Measurements from ENCODE around the gene CD40.

CD40 gene

DNA sequence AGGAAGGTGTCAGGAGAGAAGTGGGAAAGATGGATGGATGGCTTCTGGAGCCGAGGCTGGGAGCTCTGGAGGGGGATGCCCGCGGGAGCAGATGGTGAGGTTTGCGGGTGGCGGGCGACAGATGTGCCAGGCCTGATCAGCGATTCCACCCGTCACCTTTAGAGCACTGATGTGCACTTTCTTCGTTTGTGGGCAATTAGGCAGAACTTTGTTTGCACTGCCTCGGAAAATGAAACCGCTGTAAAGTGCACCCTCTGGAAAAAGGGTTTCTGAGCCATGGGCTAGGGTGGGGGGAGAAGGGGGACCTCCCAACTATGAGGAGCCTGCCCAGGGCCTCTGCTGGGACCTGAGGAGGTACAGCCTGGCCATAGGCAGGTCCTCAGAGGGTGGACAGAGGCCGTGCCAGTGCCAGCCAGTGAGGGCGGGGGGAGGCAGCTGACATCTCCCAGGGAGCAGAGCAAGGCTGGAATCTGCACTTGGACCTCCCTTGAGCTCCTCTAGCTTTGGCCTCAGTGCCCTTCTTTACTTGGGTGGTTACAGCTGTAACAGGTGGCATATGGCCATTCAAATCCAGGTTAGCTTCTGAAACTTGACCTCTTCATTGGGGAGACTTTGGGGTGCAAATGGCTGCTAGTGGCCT, 58.7 kb downstream of the CD40 start:
- Mint-ChIP-seq H3K4me1 (ENCODE audit: low read depth) (no peaks in the 10 kb centered on the region), H3K4me3 (no peak overlapping the region), H3K27ac (no peak overlapping the region), H3K36me3 (ENCODE audit: low read depth) (no peaks in the 10 kb centered on the region), H3K27me3 (ENCODE audit: low read depth) (peaks cover 43% of the 10 kb centered on the region), H3K9me3 (no peaks in the 10 kb centered on the region)

DNA sequence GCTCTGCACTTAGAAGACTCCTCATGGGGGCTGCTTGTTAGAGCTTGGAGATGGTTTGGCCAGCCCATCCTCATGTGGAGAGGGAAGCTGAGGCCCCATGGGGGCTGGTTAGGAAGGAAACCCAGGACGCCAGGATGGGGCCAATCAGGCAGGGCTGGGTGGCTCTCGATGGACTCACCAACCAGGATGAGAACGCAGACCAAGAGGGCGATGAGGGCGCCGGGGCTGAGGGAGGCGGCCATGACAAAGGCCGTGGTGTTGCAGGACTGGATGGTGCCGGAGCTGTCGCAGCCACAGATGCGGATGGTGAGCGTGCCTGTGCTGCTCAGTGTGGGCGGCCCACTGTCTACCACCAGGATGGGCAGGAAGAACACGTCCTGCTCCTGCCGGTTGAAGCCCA, 59.7 kb downstream of the CD40 start:
- no peaks in the 10 kb centered on the region for H3K36me3 Mint-ChIP-seq (ENCODE audit: low read depth)
- H3K4me1 Mint-ChIP-seq (ENCODE audit: low read depth): no peaks in the 10 kb centered on the region
- H3K27ac Mint-ChIP-seq: no peak overlapping the region
- H3K4me3 Mint-ChIP-seq: no peak overlapping the region
- H3K27me3 Mint-ChIP-seq (ENCODE audit: low read depth): peaks cover 39% of the 10 kb centered on the region
- H3K9me3 Mint-ChIP-seq: no peaks in the 10 kb centered on the region

DNA sequence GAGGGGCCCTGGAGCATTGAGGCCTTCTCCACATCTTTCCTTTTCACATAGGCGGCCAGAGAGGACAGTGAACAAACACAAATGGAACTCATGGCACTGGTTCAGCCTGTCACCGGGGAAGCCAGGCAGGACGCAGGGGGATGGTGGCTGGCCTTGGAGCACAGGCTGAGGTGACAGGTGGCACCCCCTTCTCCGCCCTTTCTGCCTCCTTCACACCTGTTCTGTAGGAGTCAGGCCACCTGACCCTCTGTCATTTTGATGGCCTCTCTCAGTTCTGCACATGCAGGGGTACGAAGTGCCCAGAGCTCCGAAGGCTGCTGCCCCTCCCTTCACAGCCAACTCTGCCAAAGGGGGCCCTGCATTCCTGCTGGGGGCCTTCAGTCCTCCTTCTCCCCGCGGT, 60.8 kb downstream of the CD40 start:
- H3K36me3 Mint-ChIP-seq (ENCODE audit: low read depth): no peaks in the 10 kb centered on the region
- H3K9me3 Mint-ChIP-seq: no peaks in the 10 kb centered on the region
- H3K4me1 Mint-ChIP-seq (ENCODE audit: low read depth): no peaks in the 10 kb centered on the region
- no peak overlapping the region for H3K4me3 Mint-ChIP-seq
- peaks cover 27% of the 10 kb centered on the region for H3K27me3 Mint-ChIP-seq (ENCODE audit: low read depth)
- no peak overlapping the region for H3K27ac Mint-ChIP-seq

All from T-helper 1 cell treated with Interleukin-12 subunit alpha and Interleukin-12 subunit beta and Interleukin-4 antibody, amounts not matched to agents 30 μg/mL and 1 μg/mL, for 36 hours (primary cell).